Brain microvascular endothelial cell (primary cell): ENCODE results near the gene AATF.

Source experiments
- DNase-seq: peaks from one replicate; pipeline ENCODE4 v3.0.0-alpha.2; 2020
- H3K27ac ChIP-seq: fragments of 250-450 bp; sonication (Bioruptor Pico); 2 replicates; pipeline ENCODE4 v1.5.1; 2020; ENCODE audit warnings: mild to moderate bottlenecking, moderate library complexity
- H3K27me3 ChIP-seq: fragments of 250-450 bp; sonication (Bioruptor Pico); replicated peaks from 2 replicates; pipeline ENCODE4 v1.5.1; 2020; ENCODE audit warnings: mild to moderate bottlenecking
- H3K36me3 ChIP-seq: fragments of 250-450 bp; sonication (Bioruptor Pico); replicated peaks from 2 replicates; pipeline ENCODE4 v1.5.1; 2020; ENCODE audit warnings: mild to moderate bottlenecking
- H3K4me3 ChIP-seq: 2 replicates; pipeline ENCODE4 v1.5.1; 2011; ENCODE audit warnings: low read depth, mild to moderate bottlenecking, control low read depth, low read length, moderate library complexity
- in situ Hi-C: cut with HindIII; loops from 2 replicates; pipeline ENCODE4 v1.10.0; 2017; ENCODE audit warnings: low sequenced_read_pairs, low pct_ligation_motif_present
- TF ChIP-seq, protein P1 (sequence below): IDR thresholded peaks from 2 replicates; pipeline ENCODE4 v1.5.1; 2011; ENCODE audit warnings: low read depth, mild to moderate bottlenecking, moderate library complexity, low read length, control low read depth, inconsistent platforms; ENCODE audit errors: missing control alignments

AATF gene

DNA sequence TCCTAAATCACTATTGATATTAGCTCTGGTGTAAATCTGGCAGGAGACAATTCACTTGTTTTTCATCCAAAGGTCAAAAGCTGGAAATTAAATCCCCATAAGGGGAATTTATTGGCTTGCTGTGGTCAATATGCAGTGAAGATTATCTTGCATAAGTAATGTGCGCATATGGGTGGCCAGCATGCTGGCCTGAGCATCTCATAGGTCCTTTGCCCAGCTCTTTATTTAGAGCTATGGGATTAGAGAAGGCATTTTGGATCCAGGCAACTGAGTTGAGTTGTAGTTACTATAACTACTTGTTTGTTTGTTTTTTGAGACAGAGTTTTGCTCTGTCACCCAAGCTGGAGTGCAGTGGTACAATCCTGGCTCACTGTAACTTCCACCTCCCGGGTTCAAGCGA lies 110.7 kb downstream of the AATF start:
- TF ChIP-seq, protein P1, sequence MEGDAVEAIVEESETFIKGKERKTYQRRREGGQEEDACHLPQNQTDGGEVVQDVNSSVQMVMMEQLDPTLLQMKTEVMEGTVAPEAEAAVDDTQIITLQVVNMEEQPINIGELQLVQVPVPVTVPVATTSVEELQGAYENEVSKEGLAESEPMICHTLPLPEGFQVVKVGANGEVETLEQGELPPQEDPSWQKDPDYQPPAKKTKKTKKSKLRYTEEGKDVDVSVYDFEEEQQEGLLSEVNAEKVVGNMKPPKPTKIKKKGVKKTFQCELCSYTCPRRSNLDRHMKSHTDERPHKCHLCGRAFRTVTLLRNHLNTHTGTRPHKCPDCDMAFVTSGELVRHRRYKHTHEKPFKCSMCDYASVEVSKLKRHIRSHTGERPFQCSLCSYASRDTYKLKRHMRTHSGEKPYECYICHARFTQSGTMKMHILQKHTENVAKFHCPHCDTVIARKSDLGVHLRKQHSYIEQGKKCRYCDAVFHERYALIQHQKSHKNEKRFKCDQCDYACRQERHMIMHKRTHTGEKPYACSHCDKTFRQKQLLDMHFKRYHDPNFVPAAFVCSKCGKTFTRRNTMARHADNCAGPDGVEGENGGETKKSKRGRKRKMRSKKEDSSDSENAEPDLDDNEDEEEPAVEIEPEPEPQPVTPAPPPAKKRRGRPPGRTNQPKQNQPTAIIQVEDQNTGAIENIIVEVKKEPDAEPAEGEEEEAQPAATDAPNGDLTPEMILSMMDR, result no peak
- Histone ChIP-seq H3K27ac (no peak overlapping the region), H3K36me3 (peaks cover 5% of the 10 kb centered on the region), H3K27me3 (peaks cover 2% of the 10 kb centered on the region), H3K4me3 (no peak overlapping the region)
- no peak for DNase-seq
- in situ Hi-C loops, result no loop called here

DNA sequence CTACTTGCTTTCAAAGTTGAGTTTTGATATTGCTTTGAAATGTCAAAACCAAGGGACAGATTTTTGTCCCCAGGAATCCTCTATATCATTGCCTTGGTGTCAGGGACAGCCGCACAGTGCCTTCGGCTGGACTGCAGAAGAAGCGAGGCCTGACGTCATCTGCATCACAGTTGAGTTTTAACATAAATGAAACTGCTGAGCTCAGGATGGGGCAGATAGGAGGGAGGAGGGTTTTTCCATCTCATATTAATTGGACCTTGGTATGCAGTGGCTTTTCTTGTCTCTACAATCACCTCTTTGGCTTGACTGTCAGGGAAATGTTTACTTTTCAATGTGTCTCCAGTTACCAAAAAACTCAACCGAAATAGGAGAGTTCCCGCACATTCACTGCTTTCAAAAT lies 111.3 kb downstream of the AATF start:
- Histone ChIP-seq H3K27ac (no peak overlapping the region), H3K27me3 (peaks cover 3% of the 10 kb centered on the region), H3K4me3 (no peak overlapping the region), H3K36me3 (peaks cover 5% of the 10 kb centered on the region)
- in situ Hi-C loops, result no loop called here
- DNase-seq, result no peak
- TF ChIP-seq, protein P1, result no peak

DNA sequence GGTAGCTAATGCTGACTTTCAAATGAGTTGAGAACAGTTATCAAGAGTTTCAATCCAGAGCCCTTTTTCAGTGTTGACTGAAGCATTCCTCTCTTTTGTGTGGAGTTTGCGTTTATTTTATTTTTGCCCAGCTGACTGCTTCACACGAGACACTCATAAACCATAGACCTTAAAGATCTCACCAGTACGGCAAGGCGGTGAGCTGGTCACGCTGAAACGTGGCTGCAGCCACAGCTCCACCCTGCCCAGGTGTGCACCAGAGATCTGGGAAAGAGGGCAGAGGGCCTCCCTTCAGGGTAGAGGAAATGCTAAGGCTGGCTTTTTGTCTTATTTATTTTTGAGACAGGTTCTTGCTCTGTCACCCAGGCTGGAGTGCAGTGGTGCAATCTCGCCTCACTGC lies 112.2 kb downstream of the AATF start:
- TF ChIP-seq, protein P1, result no peak
- H3K27ac ChIP-seq, result no peak overlapping the region
- H3K4me3 ChIP-seq, result no peak overlapping the region
- H3K27me3 ChIP-seq, result peaks cover 4% of the 10 kb centered on the region
- DNase-seq, result no peak
- H3K36me3 ChIP-seq, result peaks cover 5% of the 10 kb centered on the region
- in situ Hi-C loops, result no loop called here

DNA sequence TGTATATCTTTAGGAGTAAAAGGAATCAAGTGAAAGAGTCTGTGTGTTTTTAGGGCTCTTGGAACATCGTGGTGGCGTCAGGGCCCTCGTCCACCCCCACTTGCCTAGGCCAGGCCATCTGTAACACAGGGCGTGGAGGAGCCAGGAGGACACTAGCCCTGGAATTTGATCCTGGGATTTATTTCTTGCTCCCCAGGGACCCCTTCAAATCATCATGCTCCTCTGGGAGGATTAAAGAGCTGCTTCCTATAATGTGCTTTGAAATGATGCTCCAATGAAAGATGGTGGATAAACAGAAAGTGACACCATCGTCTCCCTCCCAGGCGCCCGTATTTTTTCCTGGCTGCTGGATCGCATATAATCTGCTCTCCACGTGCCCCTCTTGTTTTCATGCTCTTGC lies 113.3 kb downstream of the AATF start:
- no peak for DNase-seq
- Histone ChIP-seq H3K27ac (no peak overlapping the region), H3K4me3 (no peak overlapping the region), H3K27me3 (peaks cover 9% of the 10 kb centered on the region), H3K36me3 (no peaks in the 10 kb centered on the region)
- in situ Hi-C loops, result no loop called here
- TF ChIP-seq, protein P1, result no peak

DNA sequence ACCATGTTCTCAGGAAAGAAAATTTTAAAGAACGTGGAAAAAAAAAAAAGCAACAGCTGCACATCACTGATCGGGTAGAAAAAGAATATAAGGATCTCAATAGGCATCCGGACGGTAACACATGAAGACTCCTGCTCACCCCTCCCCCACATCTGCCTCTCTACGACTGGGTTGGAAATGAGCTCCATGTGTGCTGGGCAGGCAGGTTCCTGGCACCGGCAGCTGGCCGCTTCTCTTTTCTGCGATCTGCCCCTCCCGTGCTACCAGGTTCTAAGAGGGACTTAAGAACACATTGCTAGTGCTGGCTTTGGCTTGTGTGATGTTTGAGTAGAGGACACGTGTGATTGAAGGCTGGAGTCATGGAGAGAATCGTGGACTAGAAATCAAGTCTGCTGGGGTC lies 115.5 kb downstream of the AATF start:
- Histone ChIP-seq H3K27me3 (peaks cover 9% of the 10 kb centered on the region), H3K36me3 (no peaks in the 10 kb centered on the region), H3K27ac (no peak overlapping the region), H3K4me3 (no peak overlapping the region)
- TF ChIP-seq, protein P1, result no peak
- DNase-seq, result no peak
- in situ Hi-C loops, result no loop called here

DNA sequence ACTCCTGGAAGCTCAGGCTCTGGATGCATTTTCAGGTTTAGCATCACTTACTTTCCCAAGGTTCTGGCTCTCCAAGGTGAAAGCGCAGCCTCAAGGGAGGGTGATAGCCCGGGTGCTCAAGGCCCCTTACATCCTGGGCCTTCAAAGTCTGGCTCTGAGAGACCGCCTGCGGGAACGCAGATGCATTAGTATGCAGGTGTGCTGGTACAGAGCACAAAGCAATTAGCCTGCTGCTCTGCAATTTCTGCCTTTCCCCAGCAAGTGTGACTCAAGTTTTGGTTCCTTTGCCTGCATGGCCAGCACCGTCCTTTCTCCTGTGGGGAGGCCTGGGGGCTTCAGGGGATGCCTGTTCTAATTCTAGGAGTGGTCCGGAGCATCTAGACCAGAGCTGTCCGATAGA lies 116.2 kb downstream of the AATF start:
- Histone ChIP-seq H3K27me3 (peaks cover 9% of the 10 kb centered on the region), H3K27ac (no peak overlapping the region), H3K36me3 (no peaks in the 10 kb centered on the region), H3K4me3 (no peak overlapping the region)
- in situ Hi-C loops, result no loop called here
- DNase-seq, result no peak
- TF ChIP-seq, protein P1, result no peak
